H1 (cell line): ENCODE measurements around the gene METTL22. TPM values are rescaled to one million over a fixed set of nuclear protein-coding genes. Genes with fewer than 3 reads are reported as not detected.

ENCODE experiments used
- CTCF ChIA-PET: fragments of 300-600 bp; sonication (Branson Sonifier 250); formaldehyde crosslinking; loops from one replicate; lab custom pipeline; 2021; ENCODE audit not compliant: partially characterized antibody; lab: Charles Lee
- POLR2A ChIA-PET: fragments of 300-600 bp; sonication (Branson Sonifier 250); formaldehyde crosslinking; loops from one replicate; lab custom pipeline; 2021; ENCODE audit warnings: inconsistent platforms; ENCODE audit not compliant: partially characterized antibody; lab: Charles Lee
- DNase-seq, 2 experiments: peaks; one replicate each; pipeline versions ENCODE4 v3.0.0 to v3.0.0-alpha.2; 2010 to 2022; ENCODE audit warnings: low spot score in 2 of 2, low read depth in 1 of 2, mixed read lengths in 1 of 2
- FAIRE-seq: peaks from 2 replicates; lab custom pipeline; 2011; peaks lifted over from hg19 to GRCh38; lab: Jason Lieb, UNC
- H2AFZ ChIP-seq: 2 replicates; pipeline ENCODE4 v1.8.1; 2012; ENCODE audit warnings: low read length, inconsistent platforms
- H2AK5ac ChIP-seq: 2 replicates; pipeline ENCODE4 v1.6.1; 2013; ENCODE audit warnings: low read depth, low read length
- H2BK120ac ChIP-seq: replicated peaks from 2 replicates; pipeline ENCODE3; 2013; ENCODE audit warnings: low read depth, low read length, inconsistent platforms
- H2BK12ac ChIP-seq: 2 replicates; pipeline ENCODE4 v1.6.1; 2013; ENCODE audit warnings: low read depth, low read length
- H2BK15ac ChIP-seq: 2 replicates; pipeline ENCODE4 v1.6.1; 2013; ENCODE audit warnings: low read length
- H2BK20ac ChIP-seq: 2 replicates; pipeline ENCODE4 v1.6.1; 2013; ENCODE audit warnings: low read length
- H2BK5ac ChIP-seq: 2 replicates; pipeline ENCODE4 v1.6.1; 2013; ENCODE audit warnings: low read depth, low read length
- H3K14ac ChIP-seq: 2 replicates; pipeline ENCODE4 v1.6.1; 2013; ENCODE audit warnings: inconsistent platforms; ENCODE audit not compliant: insufficient read length
- H3K18ac ChIP-seq: 2 replicates; pipeline ENCODE4 v1.6.1; 2013; ENCODE audit warnings: low read length; ENCODE audit errors: extremely low read depth
- H3K23ac ChIP-seq: 2 replicates; pipeline ENCODE4 v1.6.1; 2013; ENCODE audit warnings: inconsistent platforms; ENCODE audit not compliant: insufficient read length
- H3K23me2 ChIP-seq: 2 replicates; pipeline ENCODE4 v1.6.1; 2013; ENCODE audit warnings: low read depth, low read length
- H3K27ac ChIP-seq: 2 replicates; pipeline ENCODE4 v1.6.1; 2011; ENCODE audit warnings: low read depth, low read length, inconsistent platforms
- H3K27me3 ChIP-seq, 4 experiments: replicated peaks in 1 of 4; 1 replicate in 1 of 4; 2 replicates in 3 of 4; pipeline versions ENCODE4 v1.6.1 to v1.8.1; 2011 to 2013; ENCODE audit warnings: low read length in 3 of 4, mild to moderate bottlenecking in 3 of 4, inconsistent platforms in 2 of 4, mixed read lengths in 2 of 4, moderate library complexity in 1 of 4; ENCODE audit not compliant: control insufficient read depth in 3 of 4, insufficient read depth in 3 of 4; ENCODE audit errors: extremely low read depth in 1 of 4
- H3K36me3 ChIP-seq, 4 experiments: 2 replicates each; pipeline versions ENCODE4 v1.6.1 to v1.8.1; 2011 to 2013; ENCODE audit warnings: mild to moderate bottlenecking in 4 of 4, low read length in 3 of 4, moderate library complexity in 2 of 4, control low read depth in 1 of 4, inconsistent platforms in 1 of 4; ENCODE audit not compliant: insufficient read depth in 4 of 4, control insufficient read depth in 2 of 4
- H3K4ac ChIP-seq: replicated peaks from 2 replicates; pipeline ENCODE3; 2013; ENCODE audit warnings: low read length, low read depth, mixed read lengths, inconsistent platforms; ENCODE audit not compliant: insufficient read length
- H3K4me1 ChIP-seq, 4 experiments: replicated peaks in 1 of 4; 1 replicate in 1 of 4; 2 replicates in 3 of 4; pipeline versions ENCODE4 v1.6.1 to v1.8.1; 2011 to 2013; ENCODE audit warnings: low read length in 3 of 4, inconsistent platforms in 2 of 4, mixed read lengths in 1 of 4; ENCODE audit not compliant: insufficient read depth in 4 of 4, control insufficient read depth in 3 of 4
- H3K4me2 ChIP-seq, 2 experiments: 2 replicates each; pipeline versions ENCODE4 v1.6.1 to v1.8.1; 2011 to 2013; ENCODE audit warnings: low read depth in 2 of 2, low read length in 2 of 2, control low read depth in 1 of 2, inconsistent platforms in 1 of 2, mild to moderate bottlenecking in 1 of 2; ENCODE audit not compliant: insufficient read depth in 1 of 2
- H3K4me3 ChIP-seq, 4 experiments: fragments of 200-600, 300-600 bp in 1 of 4; sonication (generic), shearing (Covaris generic), sonication (Bioruptor Twin) in 1 of 4; 2 replicates each; pipeline versions ENCODE4 v1.5.1 to v1.8.1; 2011 to 2016; ENCODE audit warnings: low read length in 4 of 4, low read depth in 3 of 4, control low read depth in 2 of 4, inconsistent platforms in 2 of 4, mild to moderate bottlenecking in 2 of 4, mixed read lengths in 1 of 4, moderate library complexity in 1 of 4; ENCODE audit not compliant: insufficient read depth in 2 of 4; ENCODE audit errors: extremely low read depth in 1 of 4
- H3K56ac ChIP-seq: replicated peaks from 2 replicates; pipeline ENCODE3; 2013; ENCODE audit warnings: low read depth, mild to moderate bottlenecking, mixed read lengths, low read length, inconsistent platforms; ENCODE audit not compliant: insufficient read length
- H3K79me1 ChIP-seq: 2 replicates; pipeline ENCODE4 v1.6.1; 2013; ENCODE audit warnings: low read depth, low read length, control low read depth
- H3K79me2 ChIP-seq, 2 experiments: 2 replicates each; pipeline versions ENCODE4 v1.6.1 to v1.8.1; 2012 to 2013; ENCODE audit warnings: low read length in 2 of 2, mild to moderate bottlenecking in 2 of 2, inconsistent platforms in 1 of 2; ENCODE audit not compliant: insufficient read depth in 2 of 2, control insufficient read depth in 1 of 2
- H3K9ac ChIP-seq, 4 experiments: replicated peaks in 1 of 4; 1 replicate in 1 of 4; 2 replicates in 3 of 4; pipeline versions ENCODE4 v1.6.1 to v1.8.1; 2011 to 2013; ENCODE audit warnings: low read depth in 3 of 4, low read length in 3 of 4, control low read depth in 2 of 4, mild to moderate bottlenecking in 2 of 4, moderate library complexity in 2 of 4, inconsistent platforms in 1 of 4; ENCODE audit errors: extremely low read depth in 1 of 4
- H3K9me3 ChIP-seq, 2 experiments: 2 replicates each; pipeline versions ENCODE4 v1.6.1 to v1.8.1; 2012 to 2013; ENCODE audit warnings: mild to moderate bottlenecking in 2 of 2, moderate library complexity in 2 of 2, control low read depth in 1 of 2, inconsistent platforms in 1 of 2, low read depth in 1 of 2, low read length in 1 of 2, mixed read lengths in 1 of 2; ENCODE audit not compliant: insufficient read depth in 2 of 2
- H4K20me1 ChIP-seq, 2 experiments: replicated peaks in 1 of 2; 2 replicates each; pipeline versions ENCODE3 to v1.8.1; 2011 to 2013; ENCODE audit warnings: inconsistent platforms in 2 of 2, low read length in 2 of 2, mild to moderate bottlenecking in 1 of 2; ENCODE audit not compliant: insufficient read depth in 2 of 2, control insufficient read depth in 1 of 2
- H4K5ac ChIP-seq: 2 replicates; pipeline ENCODE4 v1.6.1; 2013; ENCODE audit warnings: low read length, low read depth, mixed read lengths, inconsistent platforms; ENCODE audit not compliant: insufficient read length
- H4K8ac ChIP-seq: 2 replicates; pipeline ENCODE4 v1.8.0; 2013; ENCODE audit warnings: mild to moderate bottlenecking, moderate library complexity, low read length, inconsistent platforms; ENCODE audit not compliant: insufficient read depth; ENCODE audit errors: extremely low read depth
- H4K91ac ChIP-seq: replicated peaks from 2 replicates; pipeline ENCODE3; 2013; ENCODE audit warnings: low read length, mixed read lengths, inconsistent platforms; ENCODE audit not compliant: insufficient read length
- SP1 ChIP-seq: IDR thresholded peaks from 2 replicates; pipeline ENCODE4 v1.6.1; 2011; ENCODE audit warnings: low read depth, low read length
- SP2 ChIP-seq: IDR thresholded peaks from 2 replicates; pipeline ENCODE4 v1.6.1; 2012; ENCODE audit warnings: mild to moderate bottlenecking, low read length, inconsistent platforms
- TBP ChIP-seq: IDR thresholded peaks from 2 replicates; pipeline ENCODE4 v1.6.1; 2011; ENCODE audit warnings: low read depth, low read length, improper control_type of control experiment
- YY1 ChIP-seq: IDR thresholded peaks from 2 replicates; pipeline ENCODE4 v1.6.1; 2011; ENCODE audit warnings: low read depth, mild to moderate bottlenecking, low read length
- WGBS, 2 experiments: shearing (Covaris generic) in 1 of 2; methylation state at CpG; one replicate each; pipeline versions ENCODE4 v1.1.6 to v1.1.7; 2013 to 2015; ENCODE audit warnings: low lambda C conversion rate in 2 of 2, mixed read lengths in 2 of 2, inconsistent platforms in 1 of 2, low coverage in 1 of 2, missing lambda C conversion rate in 1 of 2; ENCODE audit not compliant: insufficient replicate concordance in 2 of 2, insufficient coverage in 1 of 2, insufficient read length in 1 of 2; ENCODE audit errors: extremely low coverage in 1 of 2, missing lambda C conversion rate in 1 of 2; 5-methylcytosine and 5-hydroxymethylcytosine counted together
- polyA plus RNA-seq, 7 experiments: library from polyadenylated mRNA; depleted of rRNA in 3 of 7; stranded (reverse) in 5 of 7; unstranded in 2 of 7; fragments of >200 nt in 5 of 7; fragments of 200-250 nt in 2 of 7; gene quantifications; 1 replicate in 5 of 7; 2 replicates in 1 of 7; 4 replicates in 1 of 7; pipeline versions ENCODE4 v1.2.1 to v1.2.3, GENCODE V29; 2011 to 2013; ENCODE audit warnings: missing spikeins in 2 of 7, mixed read lengths in 2 of 7
- total RNA-seq: library from RNA; stranded (reverse); fragmentation: NEBNext Ultra II Directional; extraction: Animal tissue kit (Norgen Biotek cat#: 25700); gene quantifications from 2 replicates; pipeline ENCODE4 v1.2.1, GENCODE V29; 2021

METTL22 gene
- total and polyA plus RNA-seq, 2 of the 8 experiments (the other 6 are each of a cell fraction or from before 2014, with no cell fraction given): 56.7 to 85.2 TPM

- 90% methylated on average over 7 of the region's 7 CpGs; no CpG with 5 or more reads in 1 of the 2 experiments for WGBS, 2 experiments
- no peak overlapping the region for H2BK12ac ChIP-seq
- H3K4me3 ChIP-seq: no peak overlapping the region
- H3K4me1 ChIP-seq: peaks cover 0 to 7% (median 2%) of the 10 kb centered on the region in 4 experiments; a peak in 5 of 7 replicates
- no peak overlapping the region for H3K23ac ChIP-seq
- H3K18ac ChIP-seq: no peak overlapping the region
- H3K9me3 ChIP-seq: no peaks in the 10 kb centered on the region
- no peak overlapping the region for H3K14ac ChIP-seq
- no peaks in the 10 kb centered on the region for H3K36me3 ChIP-seq
- peaks cover 8% of the 10 kb centered on the region; the same call in 1 of the 2 replicates for H3K23me2 ChIP-seq
- FAIRE-seq (no peak), DNase-seq (no peak)
- no peak overlapping the region for H2AFZ ChIP-seq
- no peaks in the 10 kb centered on the region for H3K79me2 ChIP-seq
- H4K5ac ChIP-seq: no peak overlapping the region
- H4K8ac ChIP-seq: no peak overlapping the region
- peaks cover 0 to 11% (median 9%) of the 10 kb centered on the region in 4 experiments; a peak in 6 of 7 replicates for H3K27me3 ChIP-seq
- ChIA-PET CTCF (interaction anchor here (0.6 to 27.6 kb wide), 4 partner anchors 11 to 134 kb away, joined by 3 to 404 read pairs (median 3); partner anchors contain the start of genes PMM2 and TMEM186), POLR2A (interaction anchor here (1.3 kb wide), 1 partner anchor 43 kb away, joined by 3 read pairs; no protein-coding TSS in a partner anchor)
- H4K91ac ChIP-seq: no peak overlapping the region
- no peak for TF ChIP-seq SP1
- TF ChIP-seq TBP: no peak
- TF ChIP-seq SP2: no peak
- no peak for TF ChIP-seq YY1
- no peak overlapping the region for H2AK5ac ChIP-seq
- H2BK120ac ChIP-seq: no peak overlapping the region
- H3K9ac ChIP-seq: no peak overlapping the region
- H2BK5ac ChIP-seq: no peak overlapping the region
- no peak overlapping the region for H3K27ac ChIP-seq
- no peak overlapping the region for H3K4me2 ChIP-seq
- H3K79me1 ChIP-seq: no peaks in the 10 kb centered on the region
- H3K56ac ChIP-seq: no peak overlapping the region
- H2BK20ac ChIP-seq: no peak overlapping the region
- H3K4ac ChIP-seq: no peak overlapping the region
- H2BK15ac ChIP-seq: no peak overlapping the region
- H4K20me1 ChIP-seq: peaks cover 0 to 6% of the 10 kb centered on the region in 2 experiments
Measured at GRCh38 chr16:8678068-8678927, 56.8 kb downstream of the METTL22 start.
